IMR-90 (cell line): ENCODE results near the gene OVOL3. TPM values are rescaled to one million over a fixed set of nuclear protein-coding genes. Genes with fewer than 3 reads are reported as not detected.

Experiments used
- ATAC-seq: fragments of 200-7000 bp; cut with Tn5 transposase; 2 replicates; pipeline ENCODE4 v1.9.1; 2020; ENCODE audit warnings: low read depth, mild to moderate bottlenecking, moderate library complexity
- BruUV-seq: library from RNA; stranded (reverse); fragments of 400-500 nt; replicated peaks from 2 replicates; lab custom pipeline; 2021; lab: Mats Ljungman, UMichigan
- CTCF ChIA-PET: fragments of 300-600 bp; formaldehyde crosslinking; extraction: SDS; loops from one replicate; lab custom pipeline; 2021; ENCODE audit warnings: antibody characterized with exemption; lab: Yijun Ruan, JAX
- POLR2A ChIA-PET: fragments of 300-600 bp; sonication (Branson Sonifier 250); formaldehyde crosslinking; loops from one replicate; lab custom pipeline; 2022; ENCODE audit warnings: antibody characterized with exemption; ENCODE audit not compliant: unreplicated experiment; lab: Charles Lee
- DNase-seq: peaks from one replicate; pipeline ENCODE4 v3.0.0; 2013
- H2AFZ ChIP-seq: replicated peaks from 2 replicates; pipeline ENCODE3; 2013; ENCODE audit warnings: low read length, mild to moderate bottlenecking; ENCODE audit not compliant: poor library complexity
- H2AK5ac ChIP-seq: 2 replicates; pipeline ENCODE4 v1.6.1; 2013; ENCODE audit warnings: low read depth, low read length, inconsistent platforms
- H2AK9ac ChIP-seq: replicated peaks from 2 replicates; pipeline ENCODE3; 2013; ENCODE audit warnings: mild to moderate bottlenecking, low read depth, low read length, moderate library complexity; ENCODE audit not compliant: poor library complexity
- H2BK120ac ChIP-seq: 2 replicates; pipeline ENCODE4 v1.6.1; 2013; ENCODE audit warnings: low read depth, low read length, inconsistent platforms
- H2BK15ac ChIP-seq: 3 replicates; pipeline ENCODE4 v1.6.1; 2013; ENCODE audit warnings: low read depth, low read length, inconsistent platforms
- H2BK20ac ChIP-seq: 2 replicates; pipeline ENCODE4 v1.6.1; 2013; ENCODE audit warnings: low read depth, mild to moderate bottlenecking, inconsistent platforms, low read length, moderate library complexity
- H2BK5ac ChIP-seq: 2 replicates; pipeline ENCODE4 v1.6.1; 2013; ENCODE audit warnings: mild to moderate bottlenecking, low read depth, low read length, inconsistent platforms; ENCODE audit not compliant: poor library complexity, severe bottlenecking
- H3K14ac ChIP-seq: replicated peaks from 2 replicates; pipeline ENCODE4 v1.6.1; 2013; ENCODE audit warnings: low read depth, low read length, inconsistent platforms
- H3K18ac ChIP-seq: 2 replicates; pipeline ENCODE4 v1.6.1; 2013; ENCODE audit warnings: low read depth, low read length, control low read depth
- H3K23ac ChIP-seq: 2 replicates; pipeline ENCODE4 v1.6.1; 2013; ENCODE audit warnings: low read depth, low read length, inconsistent platforms
- H3K27ac ChIP-seq: 2 replicates; pipeline ENCODE4 v1.5.1; 2013; ENCODE audit warnings: mild to moderate bottlenecking, control low read depth, low read length; ENCODE audit not compliant: insufficient read depth
- H3K27me3 ChIP-seq: 2 replicates; pipeline ENCODE4 v1.6.1; 2013; ENCODE audit warnings: low read length; ENCODE audit not compliant: control insufficient read depth, insufficient read depth
- H3K36me3 ChIP-seq: 2 replicates; pipeline ENCODE4 v1.6.1; 2013; ENCODE audit warnings: low read length, mixed read lengths; ENCODE audit not compliant: control insufficient read depth, insufficient read depth
- H3K4ac ChIP-seq: 2 replicates; pipeline ENCODE4 v1.6.1; 2013; ENCODE audit warnings: low read depth, low read length, inconsistent platforms
- H3K4me1 ChIP-seq: 2 replicates; pipeline ENCODE4 v1.6.1; 2013; ENCODE audit warnings: low read length, mixed read lengths; ENCODE audit not compliant: control insufficient read depth, insufficient read depth
- H3K4me2 ChIP-seq: 2 replicates; pipeline ENCODE4 v1.6.1; 2013; ENCODE audit warnings: low read depth, mild to moderate bottlenecking, control low read depth, low read length, moderate library complexity
- H3K4me3 ChIP-seq: 2 replicates; pipeline ENCODE4 v1.5.1; 2013; ENCODE audit warnings: low read depth, mild to moderate bottlenecking, control low read depth, low read length, moderate library complexity; ENCODE audit not compliant: insufficient read depth
- H3K56ac ChIP-seq: 2 replicates; pipeline ENCODE4 v1.6.1; 2013; ENCODE audit warnings: low read length, inconsistent platforms; ENCODE audit not compliant: insufficient read depth; ENCODE audit errors: extremely low read depth
- H3K79me1 ChIP-seq, 2 experiments: 2 replicates each; pipeline ENCODE4 v1.6.1; 2013; ENCODE audit warnings: low read length in 2 of 2, inconsistent platforms in 1 of 2, low read depth in 1 of 2
- H3K9ac ChIP-seq: 2 replicates; pipeline ENCODE4 v1.6.1; 2013; ENCODE audit warnings: low read depth, low read length, control low read depth
- H3K9me1 ChIP-seq: 2 replicates; pipeline ENCODE4 v1.6.1; 2013; ENCODE audit warnings: low read length, inconsistent platforms; ENCODE audit not compliant: insufficient read depth
- H3K9me3 ChIP-seq: 2 replicates; pipeline ENCODE4 v1.6.1; 2013; ENCODE audit warnings: low read length; ENCODE audit not compliant: control insufficient read depth, insufficient read depth
- H4K20me1 ChIP-seq: 2 replicates; pipeline ENCODE4 v1.6.1; 2013; ENCODE audit warnings: low read length, inconsistent platforms; ENCODE audit not compliant: insufficient read depth
- H4K5ac ChIP-seq: 2 replicates; pipeline ENCODE4 v1.6.1; 2013; ENCODE audit warnings: mild to moderate bottlenecking, low read depth, low read length, control low read depth
- H4K8ac ChIP-seq, 2 experiments: 2 replicates each; pipeline ENCODE4 v1.6.1; 2013; ENCODE audit warnings: low read depth in 2 of 2, low read length in 2 of 2, control low read depth in 1 of 2, inconsistent platforms in 1 of 2
- H4K91ac ChIP-seq: 2 replicates; pipeline ENCODE4 v1.6.1; 2013; ENCODE audit warnings: low read depth, low read length, inconsistent platforms; ENCODE audit not compliant: insufficient read depth
- CHD1 ChIP-seq: IDR thresholded peaks from 2 replicates; pipeline ENCODE4 v1.6.1; 2012; ENCODE audit warnings: low read depth, low read length, improper control_type of control experiment
- RCOR1 ChIP-seq: IDR thresholded peaks from 2 replicates; pipeline ENCODE4 v1.6.1; 2012; ENCODE audit warnings: mild to moderate bottlenecking, low read length, improper control_type of control experiment; ENCODE audit not compliant: insufficient replicate concordance
- WGBS, 2 experiments: methylation state at CpG; one replicate each; pipeline versions ENCODE4 v1.1.5 to v1.1.7; 2013; ENCODE audit warnings: missing lambda C conversion rate in 2 of 2; ENCODE audit not compliant: insufficient read length in 1 of 2; ENCODE audit errors: extremely low coverage in 2 of 2; 5-methylcytosine and 5-hydroxymethylcytosine counted together
- dilution Hi-C: fragments of 300-500 bp; cut with HindIII; formaldehyde crosslinking; loops from one replicate; pipeline ENCODE4 v1.14.3; 2018; ENCODE audit warnings: low sequenced_read_pairs; ENCODE audit not compliant: unreplicated experiment
- in situ Hi-C: fragments of 300-500 bp; cut with MboI; formaldehyde crosslinking; loops from 3 replicates; pipeline ENCODE4 v1.14.3; 2019; ENCODE audit warnings: low sequenced_read_pairs, inconsistent platforms, mixed read lengths
- intact Hi-C: fragments of 100-400 bp; cut with micrococcal nuclease; formaldehyde crosslinking; loops from 2 replicates; pipeline ENCODE4 v1.10.0; 2022
- polyA plus RNA-seq, 3 experiments: library from polyadenylated mRNA; depleted of rRNA; stranded (reverse); fragments of >200 nt; gene quantifications; 2 replicates each; pipeline ENCODE4 v1.2.3, GENCODE V29; 2012; ENCODE audit warnings: low replicate concordance in 1 of 3
- total RNA-seq: library from RNA; depleted of rRNA; stranded (reverse); fragments of >200 nt; gene quantifications from 2 replicates; pipeline ENCODE4 v1.2.3, GENCODE V29; 2012
- TF ChIP-seq, protein P1 (sequence below): fragments of 150-350 bp; IDR thresholded peaks from 2 replicates; pipeline ENCODE4 v1.6.1; 2017; ENCODE audit warnings: mild to moderate bottlenecking, antibody characterized with exemption, low read length, low read depth
- TF ChIP-seq, protein P2 (sequence below): conservative IDR thresholded peaks from 2 replicates; pipeline ENCODE4 v1.5.1; 2012; ENCODE audit warnings: mild to moderate bottlenecking, low read depth, low read length, improper control_type of control experiment

The OVOL3 gene
- total and polyA plus RNA-seq, 2 of the 4 experiments (the other 2 are of a cell fraction), result not detected

DNA sequence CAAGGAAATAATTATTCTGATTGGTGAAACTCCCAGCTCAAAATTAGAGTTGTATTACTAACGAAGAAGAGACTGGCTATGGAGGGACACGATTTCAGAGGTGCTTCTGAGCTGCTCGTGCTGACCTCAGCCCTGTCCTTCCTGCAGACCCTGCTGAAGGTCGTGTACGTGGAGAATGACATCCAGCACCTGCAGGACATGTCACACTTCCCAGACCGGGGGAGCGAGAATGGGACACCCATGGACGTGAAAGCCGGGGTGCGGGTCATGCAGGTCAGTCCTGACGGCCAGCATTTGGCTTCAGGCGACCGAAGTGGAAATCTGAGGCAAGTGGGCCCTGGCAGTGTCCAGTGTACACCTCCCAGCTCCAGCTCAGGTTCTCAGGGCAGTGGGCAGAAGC, 28.0 kb upstream of the OVOL3 start:
- H3K4me1 ChIP-seq, result no peaks in the 10 kb centered on the region
- H3K9me3 ChIP-seq, result no peaks in the 10 kb centered on the region
- no peaks in the 10 kb centered on the region; the same call in 1 of the 2 replicates for H3K9me1 ChIP-seq
- no TSS peak for BruUV-seq
- H2BK5ac ChIP-seq, result no peak overlapping the region
- no peak overlapping the region for H3K18ac ChIP-seq
- no peak overlapping the region for H4K5ac ChIP-seq
- no peak overlapping the region for H2BK120ac ChIP-seq
- no peak overlapping the region for H3K9ac ChIP-seq
- H2BK15ac ChIP-seq, result no peak overlapping the region
- H3K4ac ChIP-seq, result no peak overlapping the region
- no peak overlapping the region for H3K27ac ChIP-seq
- ChIA-PET POLR2A (no interaction called here), CTCF (no interaction called here)
- no peak overlapping the region for H4K91ac ChIP-seq
- WGBS, 2 experiments, result 99% methylated on average over 12 of the region's 13 CpGs; no CpG with 5 or more reads in 1 of the 2 experiments
- no peak overlapping the region for H4K8ac ChIP-seq
- no peak overlapping the region for H2AK5ac ChIP-seq
- H3K4me2 ChIP-seq, result no peak overlapping the region
- H3K56ac ChIP-seq, result no peak overlapping the region
- H3K27me3 ChIP-seq, result no peaks in the 10 kb centered on the region
- peaks cover 0 to 7% of the 10 kb centered on the region in 2 experiments; a peak in 2 of 4 replicates for H3K79me1 ChIP-seq
- H4K20me1 ChIP-seq, result no peaks in the 10 kb centered on the region
- no peak for ATAC-seq
- peaks cover 15% of the 10 kb centered on the region for H3K36me3 ChIP-seq
- no peak overlapping the region for H2BK20ac ChIP-seq
- no peak for DNase-seq
- intact Hi-C loops, result no loop called here
- no peak overlapping the region for H3K23ac ChIP-seq
- TF ChIP-seq, protein P1, sequence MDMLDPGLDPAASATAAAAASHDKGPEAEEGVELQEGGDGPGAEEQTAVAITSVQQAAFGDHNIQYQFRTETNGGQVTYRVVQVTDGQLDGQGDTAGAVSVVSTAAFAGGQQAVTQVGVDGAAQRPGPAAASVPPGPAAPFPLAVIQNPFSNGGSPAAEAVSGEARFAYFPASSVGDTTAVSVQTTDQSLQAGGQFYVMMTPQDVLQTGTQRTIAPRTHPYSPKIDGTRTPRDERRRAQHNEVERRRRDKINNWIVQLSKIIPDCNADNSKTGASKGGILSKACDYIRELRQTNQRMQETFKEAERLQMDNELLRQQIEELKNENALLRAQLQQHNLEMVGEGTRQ, result no peak
- TF ChIP-seq CHD1 (no peak), RCOR1 (no peak)
- TF ChIP-seq, protein P2, sequence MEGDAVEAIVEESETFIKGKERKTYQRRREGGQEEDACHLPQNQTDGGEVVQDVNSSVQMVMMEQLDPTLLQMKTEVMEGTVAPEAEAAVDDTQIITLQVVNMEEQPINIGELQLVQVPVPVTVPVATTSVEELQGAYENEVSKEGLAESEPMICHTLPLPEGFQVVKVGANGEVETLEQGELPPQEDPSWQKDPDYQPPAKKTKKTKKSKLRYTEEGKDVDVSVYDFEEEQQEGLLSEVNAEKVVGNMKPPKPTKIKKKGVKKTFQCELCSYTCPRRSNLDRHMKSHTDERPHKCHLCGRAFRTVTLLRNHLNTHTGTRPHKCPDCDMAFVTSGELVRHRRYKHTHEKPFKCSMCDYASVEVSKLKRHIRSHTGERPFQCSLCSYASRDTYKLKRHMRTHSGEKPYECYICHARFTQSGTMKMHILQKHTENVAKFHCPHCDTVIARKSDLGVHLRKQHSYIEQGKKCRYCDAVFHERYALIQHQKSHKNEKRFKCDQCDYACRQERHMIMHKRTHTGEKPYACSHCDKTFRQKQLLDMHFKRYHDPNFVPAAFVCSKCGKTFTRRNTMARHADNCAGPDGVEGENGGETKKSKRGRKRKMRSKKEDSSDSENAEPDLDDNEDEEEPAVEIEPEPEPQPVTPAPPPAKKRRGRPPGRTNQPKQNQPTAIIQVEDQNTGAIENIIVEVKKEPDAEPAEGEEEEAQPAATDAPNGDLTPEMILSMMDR, result no peak
- in situ Hi-C loops, result no loop called here
- H2AFZ ChIP-seq, result no peak overlapping the region
- dilution Hi-C loops, result no loop called here
- no peak overlapping the region for H3K14ac ChIP-seq
- H3K4me3 ChIP-seq, result no peak overlapping the region
- H2AK9ac ChIP-seq, result no peak overlapping the region
